ENCODE measurements around the gene LAMB4. TPM values are rescaled to one million over a fixed set of nuclear protein-coding genes. Genes with fewer than 3 reads are reported as not detected.

The LAMB4 gene
- total RNA-seq, 4 donors from 2014 or later, result 2.0 to 28.2 (median 8.8) TPM

DNA sequence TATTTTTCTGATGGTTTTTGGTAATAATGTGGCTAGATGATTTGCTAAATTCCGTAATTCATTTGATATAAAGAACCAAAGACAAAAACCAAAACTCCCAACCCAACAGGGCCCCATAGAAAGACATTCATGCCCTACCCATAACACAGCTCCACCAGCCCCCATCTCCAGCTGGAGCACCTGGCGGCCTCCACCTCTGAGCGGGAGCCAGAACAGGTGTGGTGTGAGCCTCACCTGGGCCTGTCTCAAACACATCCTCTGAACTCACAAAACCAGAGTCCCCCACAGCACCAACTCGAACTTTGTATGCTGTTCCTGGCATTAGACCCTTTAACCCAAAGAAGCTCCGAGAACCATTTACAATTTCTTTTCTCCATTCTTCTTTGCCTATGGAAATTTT is 36.5 kb upstream of the LAMB4 start:
- Histone ChIP-seq H3K27ac (no peak overlapping the region), H3K36me3 (no peaks in the 10 kb centered on the region), H3K4me1 (no peaks in the 10 kb centered on the region), H3K27me3 (no peaks in the 10 kb centered on the region), H3K9me3 (no peaks in the 10 kb centered on the region), H3K4me3 (no peak overlapping the region)
- DNase-seq, result no peak
- intact Hi-C loops (cut with DNase I), result no loop called here
- TF ChIP-seq, protein P1, sequence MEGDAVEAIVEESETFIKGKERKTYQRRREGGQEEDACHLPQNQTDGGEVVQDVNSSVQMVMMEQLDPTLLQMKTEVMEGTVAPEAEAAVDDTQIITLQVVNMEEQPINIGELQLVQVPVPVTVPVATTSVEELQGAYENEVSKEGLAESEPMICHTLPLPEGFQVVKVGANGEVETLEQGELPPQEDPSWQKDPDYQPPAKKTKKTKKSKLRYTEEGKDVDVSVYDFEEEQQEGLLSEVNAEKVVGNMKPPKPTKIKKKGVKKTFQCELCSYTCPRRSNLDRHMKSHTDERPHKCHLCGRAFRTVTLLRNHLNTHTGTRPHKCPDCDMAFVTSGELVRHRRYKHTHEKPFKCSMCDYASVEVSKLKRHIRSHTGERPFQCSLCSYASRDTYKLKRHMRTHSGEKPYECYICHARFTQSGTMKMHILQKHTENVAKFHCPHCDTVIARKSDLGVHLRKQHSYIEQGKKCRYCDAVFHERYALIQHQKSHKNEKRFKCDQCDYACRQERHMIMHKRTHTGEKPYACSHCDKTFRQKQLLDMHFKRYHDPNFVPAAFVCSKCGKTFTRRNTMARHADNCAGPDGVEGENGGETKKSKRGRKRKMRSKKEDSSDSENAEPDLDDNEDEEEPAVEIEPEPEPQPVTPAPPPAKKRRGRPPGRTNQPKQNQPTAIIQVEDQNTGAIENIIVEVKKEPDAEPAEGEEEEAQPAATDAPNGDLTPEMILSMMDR (IDR thresholded peaks at IDR 0.05), result no peak
- 80 to 89% methylated on average over 5 of the region's 5 CpGs for WGBS, 2 donors

DNA sequence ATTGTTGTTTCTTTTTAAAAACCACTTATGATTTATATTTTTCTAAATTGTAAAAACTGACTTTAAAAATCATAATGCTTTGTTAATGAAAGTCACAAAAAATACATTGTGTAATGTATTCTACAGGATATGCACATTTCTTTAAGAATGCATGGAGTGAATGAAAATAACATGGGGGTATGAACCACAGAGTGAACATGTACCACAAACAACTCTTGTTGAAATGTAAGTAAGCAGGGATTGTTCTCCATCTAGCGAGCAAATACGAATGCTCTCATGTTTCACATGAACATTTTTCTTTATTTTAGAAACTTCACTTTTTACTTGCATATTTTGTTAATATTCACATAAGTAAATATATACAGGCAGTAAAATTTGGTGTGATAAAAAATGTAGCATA is 35.6 kb upstream of the LAMB4 start:
- DNase-seq, result no peak
- H3K27me3 ChIP-seq, result no peaks in the 10 kb centered on the region
- no peaks in the 10 kb centered on the region for H3K4me1 ChIP-seq
- H3K27ac ChIP-seq, result no peak overlapping the region
- H3K4me3 ChIP-seq, result no peak overlapping the region
- intact Hi-C loops (cut with DNase I), result no loop called here
- H3K36me3 ChIP-seq, result no peaks in the 10 kb centered on the region
- no peak for TF ChIP-seq POLR2A (IDR thresholded peaks at IDR 0.05)
- TF ChIP-seq, protein P1 (IDR thresholded peaks at IDR 0.05), result no peak
- no peaks in the 10 kb centered on the region for H3K9me3 ChIP-seq
- 93 to 98% methylated on average over 2 of the region's 2 CpGs for WGBS, 2 donors

DNA sequence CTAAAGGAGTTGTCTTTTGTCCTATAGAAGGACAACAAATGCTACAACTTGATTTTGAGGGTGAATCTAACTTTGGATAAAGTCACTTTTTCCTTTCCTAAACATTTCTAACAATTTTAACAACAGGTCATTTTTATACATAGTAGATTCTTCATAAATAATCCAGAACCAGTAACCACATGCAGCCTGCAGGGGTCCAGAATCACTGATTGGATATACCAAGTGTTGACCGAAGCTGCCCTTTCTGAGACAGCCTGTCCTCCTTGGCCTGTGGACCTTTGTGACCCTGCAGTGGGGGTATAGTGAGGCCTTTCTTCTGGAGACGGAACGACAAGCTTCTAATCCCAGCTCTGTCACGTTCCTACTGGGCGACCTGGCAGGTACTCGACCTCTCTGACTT is 34.8 kb upstream of the LAMB4 start:
- no peak for DNase-seq
- TF ChIP-seq, protein P1 (IDR thresholded peaks at IDR 0.05), result no peak
- no peak for TF ChIP-seq POLR2A (IDR thresholded peaks at IDR 0.05)
- Histone ChIP-seq H3K9me3 (no peaks in the 10 kb centered on the region), H3K27ac (no peak overlapping the region), H3K36me3 (no peaks in the 10 kb centered on the region), H3K4me1 (no peaks in the 10 kb centered on the region), H3K27me3 (no peaks in the 10 kb centered on the region), H3K4me3 (no peak overlapping the region)
- 56 to 72% methylated on average over 3 to 6 of the region's 6 CpGs for whole genome bisulfite sequencing, 2 donors
- intact Hi-C loops (cut with DNase I), result no loop called here

DNA sequence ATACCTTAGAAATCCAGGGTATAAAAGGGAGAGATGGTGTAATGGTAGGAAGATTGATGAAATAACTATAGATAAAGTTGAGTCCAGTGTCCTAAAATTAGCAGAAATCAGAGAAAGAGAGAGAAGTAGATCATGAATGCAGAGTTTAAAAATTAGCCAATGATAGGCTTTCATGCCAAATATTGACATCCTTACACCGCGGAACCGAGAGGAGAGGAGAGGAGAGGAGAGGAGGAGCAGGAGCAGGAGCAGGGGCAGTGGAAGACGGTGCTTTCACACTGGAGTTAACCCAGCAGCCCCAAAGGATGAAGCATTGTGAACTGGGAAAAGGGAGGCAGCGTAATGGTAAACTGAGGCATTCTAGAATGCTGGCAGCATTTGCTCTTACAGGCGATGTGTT is 34.2 kb upstream of the LAMB4 start:
- 67 to 79% methylated on average over 6 of the region's 6 CpGs for WGBS, 2 donors
- DNase-seq, result no peak
- Histone ChIP-seq H3K4me1 (no peaks in the 10 kb centered on the region), H3K27ac (no peak overlapping the region), H3K9me3 (no peaks in the 10 kb centered on the region), H3K36me3 (no peaks in the 10 kb centered on the region), H3K4me3 (no peak overlapping the region), H3K27me3 (no peaks in the 10 kb centered on the region)
- TF ChIP-seq POLR2A (IDR thresholded peaks at IDR 0.05), result no peak
- intact Hi-C loops (cut with DNase I), result no loop called here

DNA sequence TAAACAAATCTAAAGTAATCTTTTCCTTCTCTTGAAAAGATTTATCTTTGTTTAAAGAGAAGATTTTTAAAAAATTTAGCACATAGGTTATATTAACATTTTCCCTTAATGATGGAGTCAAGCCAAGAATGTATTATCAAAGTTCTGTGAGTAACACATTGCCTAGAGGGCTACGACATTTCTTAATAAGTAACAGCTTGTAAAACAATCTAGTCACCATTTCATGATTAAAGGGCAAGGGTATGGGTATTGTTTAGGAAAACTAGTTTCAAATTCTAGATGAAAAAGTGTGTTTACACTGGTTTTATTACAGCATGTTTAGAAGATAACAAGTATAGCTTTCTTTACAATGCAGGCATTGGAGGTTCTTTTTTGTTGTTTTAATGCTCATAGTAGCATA is 28.6 kb upstream of the LAMB4 start:
- no peaks in the 10 kb centered on the region for H3K4me1 ChIP-seq
- no peak overlapping the region for H3K27ac ChIP-seq
- intact Hi-C loops (cut with DNase I), result no loop called here
- H3K9me3 ChIP-seq, result no peaks in the 10 kb centered on the region
- TF ChIP-seq, protein P1 (IDR thresholded peaks at IDR 0.05), result no peak
- WGBS, 2 donors, result 48 to 60% methylated on average over 1 of the region's 1 CpG
- H3K27me3 ChIP-seq, result no peaks in the 10 kb centered on the region
- no peak for DNase-seq
- no peaks in the 10 kb centered on the region for H3K36me3 ChIP-seq
- no peak overlapping the region for H3K4me3 ChIP-seq

DNA sequence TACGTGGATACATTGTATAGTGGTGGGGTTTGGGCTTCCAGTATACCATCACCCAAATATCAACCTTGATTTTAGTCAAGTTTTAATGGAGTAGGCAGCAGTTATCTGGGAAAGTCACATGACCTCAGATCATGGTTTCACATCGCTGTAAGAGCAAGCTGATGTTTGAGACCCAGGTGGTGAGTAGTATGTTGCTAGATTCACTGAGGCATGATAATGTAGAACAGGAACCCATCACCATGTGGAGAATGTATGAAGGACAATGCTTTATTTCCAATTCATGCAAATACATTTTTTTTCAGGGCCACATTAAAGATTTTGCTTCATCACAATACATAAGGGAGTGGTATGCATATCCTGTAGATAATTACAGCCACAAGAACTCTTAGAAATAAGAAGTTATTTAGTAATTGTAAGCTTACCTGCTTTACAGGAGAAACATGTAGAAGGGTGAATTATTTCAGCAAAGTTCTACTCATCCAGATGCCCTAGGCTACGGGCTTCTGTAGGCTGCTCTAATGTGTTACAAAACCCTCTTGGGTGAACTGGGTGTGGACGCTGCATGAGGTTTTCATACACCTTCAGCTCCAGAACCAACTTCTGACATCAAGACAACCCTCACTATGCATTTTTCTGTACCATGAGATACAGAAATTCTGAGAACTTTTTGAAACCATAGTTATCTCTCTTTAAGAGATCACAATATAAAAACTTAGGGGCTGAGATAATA is 27.6 kb upstream of the LAMB4 start:
- H3K4me1 ChIP-seq, result no peaks in the 10 kb centered on the region
- H3K36me3 ChIP-seq, result no peaks in the 10 kb centered on the region
- TF ChIP-seq POLR2A (IDR thresholded peaks at IDR 0.05), result no peak
- TF ChIP-seq, protein P1 (IDR thresholded peaks at IDR 0.05), result no peak
- no peak overlapping the region for H3K4me3 ChIP-seq
- WGBS, 2 donors, result 69 to 79% methylated on average over 4 of the region's 4 CpGs
- H3K27me3 ChIP-seq, result no peaks in the 10 kb centered on the region
- H3K27ac ChIP-seq, result no peak overlapping the region
- intact Hi-C loops (cut with DNase I), result no loop called here
- DNase-seq, result no peak
- H3K9me3 ChIP-seq, result no peaks in the 10 kb centered on the region
